Stimulated activated CD8-positive, alpha-beta memory T cell treated with anti-CD3 and anti-CD28 coated beads, Interleukin-12 subunit alpha, Interleukin-12 subunit beta, amount 100 ng/mL, for 4 hours (primary cell): ENCODE measurements around the gene ARL8B.

Source experiments
- DNase-seq: peaks from one replicate; pipeline ENCODE4 v3.0.0-alpha.2; 2020; ENCODE audit warnings: low read depth

The ARL8B gene

GRCh38 chr3:5212628-5213573, 90.8 kb downstream of the ARL8B start:
- DNase-seq, result no peak

DNA sequence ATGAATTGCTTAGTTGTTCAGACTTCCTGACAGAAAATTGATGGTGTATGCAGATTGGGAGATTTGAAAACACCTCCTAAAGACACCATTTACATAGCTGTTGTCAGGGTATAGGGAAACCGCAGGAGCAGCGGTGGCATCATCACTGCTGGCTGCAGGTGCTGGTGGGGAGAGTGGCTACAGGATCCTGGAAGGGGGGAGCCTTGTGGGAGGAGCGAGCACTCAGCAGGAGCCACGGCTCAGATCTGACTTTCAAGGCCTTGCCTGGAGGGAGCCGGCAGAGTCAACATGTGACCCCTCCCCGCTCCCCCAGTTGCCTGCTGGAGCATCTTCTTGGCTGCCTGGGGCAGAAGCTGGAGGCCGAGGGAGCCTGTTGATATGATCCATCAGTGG, 91.5 kb downstream of the ARL8B start:
- no peak for DNase-seq

GRCh38 chr3:5214352-5214751, 92.3 kb downstream of the ARL8B start:
- no peak for DNase-seq

GRCh38 chr3:5217824-5218595, 95.9 kb downstream of the ARL8B start:
- no peak for DNase-seq

- no peak for DNase-seq
Observed at GRCh38 chr3:5218815-5219214, 96.7 kb downstream of the ARL8B start.

DNA sequence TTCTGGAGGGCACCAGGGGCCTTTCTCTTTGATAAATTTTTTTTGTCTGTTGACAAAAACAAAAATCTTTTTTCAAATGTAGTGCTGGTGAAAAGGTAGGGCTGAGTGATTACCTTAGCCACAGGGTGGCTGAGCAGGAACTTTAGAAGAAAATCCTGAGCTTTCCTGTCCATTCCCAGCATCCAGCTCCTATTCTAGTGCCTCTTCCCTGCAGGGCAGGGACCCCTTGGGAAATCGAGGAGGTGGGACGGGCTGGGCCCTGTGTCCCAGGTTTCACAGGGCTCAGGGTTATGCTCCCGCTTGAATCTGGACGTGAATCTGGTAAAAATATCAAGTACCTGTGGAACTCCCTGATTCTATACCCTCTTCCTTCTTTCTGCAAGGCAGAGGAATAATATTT, 97.1 kb downstream of the ARL8B start:
- no peak for DNase-seq

GRCh38 chr3:5220193-5220592, 98.1 kb downstream of the ARL8B start:
- no peak for DNase-seq

DNA sequence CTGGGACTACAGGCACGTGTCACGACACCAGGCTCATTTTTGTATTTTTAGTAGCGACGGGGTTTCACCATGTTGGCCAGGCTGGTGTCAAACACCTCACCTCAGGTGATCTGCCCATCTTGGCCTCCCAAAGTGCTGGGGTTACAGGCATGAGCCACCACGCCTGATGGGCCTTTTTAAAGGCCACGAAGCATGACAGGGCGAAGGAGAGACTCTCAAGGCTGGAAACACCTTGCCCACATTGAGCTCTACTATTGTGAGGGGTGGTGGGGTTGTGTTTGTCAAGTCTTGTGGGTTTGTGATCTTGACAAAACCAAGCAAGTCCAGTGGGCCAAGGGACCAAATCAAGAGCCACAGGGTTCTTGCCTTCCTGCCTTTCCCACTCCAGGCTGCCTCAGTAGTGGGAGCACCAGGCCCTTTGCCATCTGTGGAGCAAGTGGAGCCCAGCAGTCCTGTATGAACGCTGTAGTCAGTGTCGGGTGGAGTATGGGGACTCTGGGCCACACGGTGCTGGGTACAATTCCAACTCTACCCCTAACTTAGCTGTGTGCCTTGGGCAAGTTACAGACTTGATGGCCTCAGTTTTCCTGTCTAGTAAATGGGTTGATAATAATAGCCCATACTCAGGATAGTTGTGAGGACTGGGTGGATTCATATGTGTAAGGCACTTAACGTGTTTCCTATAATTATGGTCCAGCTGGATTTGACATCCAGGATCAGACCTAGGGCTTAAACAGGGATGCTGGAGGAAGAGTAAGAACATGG, 98.8 kb downstream of the ARL8B start:
- no peak for DNase-seq

- no peak for DNase-seq
Observed at GRCh38 chr3:5221701-5222100, 99.6 kb downstream of the ARL8B start.

- no peak for DNase-seq
Observed at GRCh38 chr3:5222283-5223005, 100.4 kb downstream of the ARL8B start.

- no peak for DNase-seq
Observed at GRCh38 chr3:5226783-5227182, 104.7 kb downstream of the ARL8B start.

DNA sequence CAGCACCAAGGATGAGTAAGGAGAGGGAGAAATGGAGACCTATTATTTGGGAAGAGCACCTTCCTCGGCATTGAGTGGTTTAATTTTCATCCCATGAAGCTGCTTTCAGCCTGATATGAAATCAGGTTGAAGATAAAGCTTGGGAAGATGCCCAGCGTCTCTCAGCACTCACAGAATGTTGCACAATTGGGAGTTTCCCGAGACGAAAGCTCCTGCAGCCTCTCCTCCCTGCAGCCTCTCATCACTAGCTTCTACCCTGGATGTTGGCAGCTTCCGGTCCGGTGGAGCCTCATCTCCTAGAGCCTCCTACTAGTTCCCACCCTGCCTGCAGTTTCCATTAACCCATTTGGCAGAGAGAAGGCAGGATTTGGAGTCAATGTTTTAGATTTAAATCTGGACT, 105.7 kb downstream of the ARL8B start:
- no peak for DNase-seq

DNA sequence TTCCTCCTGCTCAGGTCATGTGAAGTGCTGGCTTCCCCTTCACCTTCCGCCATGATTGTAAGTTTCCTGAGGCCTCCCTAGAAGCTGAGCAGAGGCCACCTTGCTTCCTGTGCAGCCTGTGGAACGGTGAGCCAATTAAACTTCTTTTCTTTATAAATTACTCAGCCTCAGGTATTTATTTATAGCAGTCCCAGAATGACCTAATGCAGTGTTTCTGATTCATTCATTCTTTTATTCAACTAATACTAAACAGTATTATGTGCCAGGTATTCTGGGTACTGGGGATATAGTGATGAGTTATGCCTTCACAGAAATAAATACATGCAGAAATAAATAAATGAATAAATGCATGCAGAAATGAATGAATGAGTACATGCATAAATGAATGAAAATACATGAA, 107.3 kb downstream of the ARL8B start:
- DNase-seq, result no peak
